ENCODE data around the gene ACTRT2. TPM values are rescaled to one million over a fixed set of nuclear protein-coding genes. Genes with fewer than 3 reads are reported as not detected.

ACTRT2 gene
- not detected in 2 replicates for total RNA-seq

DNA sequence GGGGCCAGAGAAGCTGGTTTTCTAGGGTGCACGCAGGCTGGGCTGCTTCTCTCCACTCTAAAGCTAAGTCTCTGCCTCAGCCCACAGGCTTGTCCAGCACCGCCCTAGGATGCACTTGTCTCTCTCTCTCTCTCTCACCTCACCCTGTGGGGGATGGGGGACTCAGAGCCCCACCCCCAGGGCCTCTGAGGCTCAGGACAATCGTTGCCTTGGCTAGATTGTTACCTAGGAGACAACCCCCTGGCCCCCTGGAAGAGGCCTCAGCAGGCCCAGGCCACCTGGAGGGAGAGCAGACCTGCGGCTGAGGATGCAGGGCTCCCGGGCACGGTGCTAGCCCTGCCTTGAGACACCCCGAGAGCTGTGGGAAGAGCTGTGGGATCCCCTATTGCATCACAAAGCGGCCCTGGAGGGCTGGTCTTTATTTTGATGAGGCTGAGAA is at the start of gene ACTRT2:
TSS of gene ACTRT2 (plus strand) at position 235 of the 439 bp plus-strand sequence. CDS start 220 bp downstream, outside the sequence.
- no peak for DNase-seq

DNA sequence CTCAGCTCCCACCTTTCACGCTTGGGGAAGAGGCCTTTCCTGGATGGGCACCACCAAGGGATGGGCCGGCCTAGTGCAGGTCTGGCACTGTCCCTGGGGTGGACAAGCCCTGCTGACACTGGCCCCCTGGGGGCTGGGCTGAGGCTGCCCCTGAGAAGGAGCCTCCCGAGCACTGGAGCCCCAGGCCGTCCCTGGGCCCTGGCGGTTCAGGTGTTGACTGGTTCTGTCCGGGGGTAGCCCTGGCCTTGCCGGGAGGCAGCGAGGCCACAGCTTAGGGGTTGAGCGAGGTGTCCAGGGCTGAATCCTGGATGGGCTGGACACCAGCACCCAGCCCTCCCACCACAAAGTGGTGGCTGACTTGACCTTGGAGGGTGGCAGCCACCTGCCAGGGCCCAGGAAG is 49.7 kb upstream of the ACTRT2 start:
- no peak for DNase-seq

DNA sequence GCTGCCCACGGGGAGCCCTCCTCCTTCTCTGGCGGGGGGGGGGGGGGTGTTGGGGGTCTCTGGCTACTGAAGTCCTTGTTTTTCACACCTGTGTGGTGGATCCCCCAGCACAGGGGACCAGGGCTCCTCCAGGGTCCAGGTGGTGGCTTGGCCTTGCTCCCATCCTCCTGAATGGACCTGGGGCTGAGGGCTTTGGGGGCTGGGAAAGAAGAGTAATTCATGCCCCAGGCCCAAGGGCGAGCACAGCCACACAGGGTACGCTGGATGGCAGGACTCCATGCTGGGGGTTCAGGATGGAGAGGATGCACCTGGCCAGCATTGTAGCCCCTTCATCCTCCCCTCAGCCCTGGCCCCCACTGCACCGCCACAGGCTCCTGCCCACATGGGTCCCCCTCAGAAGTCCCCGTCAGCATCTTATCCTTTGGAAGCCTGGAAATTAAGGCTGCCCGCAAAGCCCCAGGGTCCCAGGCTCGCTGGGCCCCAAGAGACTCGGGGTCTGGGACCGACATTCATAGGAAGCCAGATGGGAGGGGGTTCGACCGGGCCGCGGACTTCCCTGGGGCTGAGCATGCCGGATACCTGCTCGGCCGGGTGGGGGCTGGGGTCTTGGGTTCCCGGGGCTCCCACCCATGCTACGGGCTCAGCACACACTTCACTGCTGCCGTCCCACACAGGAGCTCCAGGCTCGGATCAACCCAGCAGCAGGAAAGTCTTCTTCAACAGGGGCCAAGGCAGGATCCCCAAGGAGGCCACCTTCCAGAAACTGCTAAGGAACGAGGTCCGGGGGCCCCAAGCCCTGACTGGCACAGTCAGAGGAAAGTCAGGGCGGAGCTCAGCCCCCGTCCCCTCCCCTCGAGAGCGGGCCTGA is 49.0 kb upstream of the ACTRT2 start:
- no peak for DNase-seq

DNA sequence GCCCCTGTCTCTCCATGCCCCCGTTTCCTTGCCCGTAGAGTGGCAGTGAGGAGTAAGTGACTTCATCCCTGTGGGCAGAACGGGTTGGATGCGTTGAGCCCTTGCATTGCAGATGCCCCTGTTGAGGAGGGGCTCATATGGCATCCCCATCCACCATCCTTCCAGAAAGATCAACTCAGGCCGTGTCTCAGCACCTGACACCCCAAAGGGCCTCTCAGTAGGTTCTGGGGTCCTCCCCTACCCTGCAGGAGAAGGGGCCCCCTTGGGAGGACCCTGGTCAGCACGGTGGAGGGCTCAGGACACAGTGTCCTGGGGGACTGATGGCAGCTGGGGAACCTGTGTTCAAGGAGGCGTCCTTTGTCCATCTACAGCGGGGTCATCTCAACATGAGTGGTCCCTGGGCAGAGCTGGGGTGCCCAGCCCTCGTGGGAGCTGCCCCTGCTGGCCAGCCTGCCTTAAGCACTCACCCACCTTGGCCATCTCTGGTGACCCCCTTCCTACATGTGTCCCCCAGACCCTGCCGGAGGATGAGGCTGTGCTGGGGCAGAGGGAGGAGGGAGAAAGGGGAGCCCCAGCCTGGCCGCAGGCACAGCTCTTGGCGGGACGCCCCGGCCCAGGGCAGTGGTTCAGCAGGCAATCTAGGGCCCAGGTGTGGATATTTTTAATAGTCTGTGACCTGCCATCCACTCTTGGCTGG is 48.2 kb upstream of the ACTRT2 start:
- no peak for DNase-seq

DNA sequence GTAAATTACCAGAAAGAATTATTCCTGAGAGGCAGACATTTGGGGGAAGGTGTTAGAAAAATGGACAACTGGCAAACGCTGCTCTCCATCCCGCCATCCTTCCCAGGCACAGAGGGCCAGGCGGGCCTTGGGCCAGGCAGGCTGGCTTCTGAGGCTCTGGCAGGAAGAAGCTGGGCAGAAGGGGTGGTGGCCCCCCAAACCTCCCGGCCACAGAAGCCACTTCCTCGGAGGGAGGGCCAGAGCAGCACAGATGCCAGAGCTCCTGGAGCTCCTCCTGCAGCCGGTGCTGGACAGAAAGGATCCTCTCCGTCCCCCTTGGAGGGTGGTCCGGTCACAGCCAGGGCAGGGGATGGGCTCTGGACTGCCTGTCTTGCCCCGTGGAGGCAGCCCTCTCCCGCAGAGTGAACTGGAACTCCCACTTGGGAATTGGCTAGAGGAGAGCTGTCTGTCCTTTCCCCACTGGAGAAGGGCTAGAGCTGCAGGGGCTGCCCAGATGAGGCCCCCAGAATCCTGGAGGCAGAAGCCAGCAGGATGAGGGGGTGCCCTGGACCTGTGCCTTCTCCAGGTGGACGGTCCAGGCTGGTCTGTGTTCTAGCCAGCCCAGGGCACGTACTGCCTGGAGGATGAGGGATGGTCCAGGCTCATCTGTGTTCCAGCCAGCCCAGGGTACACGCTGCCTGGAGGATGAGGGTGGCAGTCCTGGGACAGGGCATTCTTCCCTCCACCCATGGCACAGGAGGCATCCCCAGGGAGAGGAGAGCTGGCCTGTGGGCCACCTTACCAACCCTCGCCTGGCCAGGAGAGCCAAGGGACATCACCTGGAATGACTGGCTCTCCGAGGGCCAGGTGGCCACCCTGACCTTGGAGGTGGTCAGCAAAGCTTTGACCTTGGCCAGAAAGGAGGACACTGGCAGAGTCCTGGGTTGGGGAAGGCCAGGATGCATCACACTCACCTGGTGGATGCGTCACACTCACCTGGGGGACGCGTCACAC is 47.4 kb upstream of the ACTRT2 start:
- DNase-seq = no peak

GRCh38 chr1:2974701-2975301 is 46.5 kb upstream of the ACTRT2 start:
- DNase-seq = no peak

DNA sequence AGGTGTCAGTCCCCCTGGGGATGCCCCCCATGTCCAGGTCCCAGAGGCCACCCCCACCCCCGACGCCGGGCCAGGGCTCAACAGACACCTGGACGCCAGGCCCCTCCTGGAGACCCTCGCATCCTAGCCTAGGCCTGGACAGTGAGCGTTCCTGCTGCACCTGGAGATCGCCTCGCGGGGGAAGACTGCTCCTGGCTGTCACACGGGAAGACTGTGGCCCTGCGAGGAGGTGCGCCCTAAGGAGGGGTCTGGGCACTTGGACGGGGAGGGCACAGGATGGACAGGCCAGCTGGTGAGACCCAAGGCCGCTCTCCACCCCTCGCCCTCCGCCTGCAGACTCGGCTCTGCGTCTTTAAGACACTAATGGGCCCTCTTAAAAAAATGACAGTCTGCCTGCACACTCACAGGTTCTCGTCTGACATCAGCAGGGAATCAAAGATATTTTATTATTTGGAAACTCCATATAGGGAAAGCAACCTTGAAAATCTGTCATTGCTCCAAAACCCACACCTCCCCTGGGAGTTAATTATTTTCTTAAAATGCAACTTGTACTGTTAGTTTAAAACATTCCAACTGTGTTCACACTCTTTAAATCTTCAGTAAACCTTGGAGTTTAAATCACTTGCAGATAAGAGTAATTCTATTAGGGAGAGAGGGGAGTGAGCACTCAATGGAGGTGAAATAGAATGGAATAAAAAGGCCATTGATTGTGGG is 45.6 kb upstream of the ACTRT2 start:
- DNase-seq = no peak

DNA sequence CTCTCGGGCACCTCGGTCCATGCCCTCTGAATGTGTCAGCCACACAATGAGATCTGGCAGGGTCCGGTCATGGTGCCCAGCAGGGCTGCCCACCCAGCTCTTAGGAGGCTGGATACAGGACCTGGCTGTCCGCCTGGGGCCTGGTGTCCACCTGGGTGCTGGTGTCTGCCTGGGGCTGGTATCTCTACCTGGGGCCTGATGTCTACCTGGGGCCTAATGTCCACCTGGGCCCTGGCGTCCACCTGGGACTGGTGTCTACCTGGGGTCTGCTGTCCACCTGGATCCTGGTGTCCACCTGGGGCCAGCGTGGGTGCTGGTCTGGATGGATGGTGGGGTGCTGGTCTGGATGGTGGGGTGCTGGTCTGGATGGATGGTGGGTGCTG is 45.1 kb upstream of the ACTRT2 start:
- DNase-seq = no peak

GRCh38 chr1:2977886-2978611 is 43.2 kb upstream of the ACTRT2 start:
- DNase-seq = no peak

GRCh38 chr1:2978691-2979190 is 42.5 kb upstream of the ACTRT2 start:
- DNase-seq = no peak

GRCh38 chr1:2979191-2980072 is 41.8 kb upstream of the ACTRT2 start:
- DNase-seq = no peak

- DNase-seq = no peak
Measured at GRCh38 chr1:2980073-2980791, 41.0 kb upstream of the ACTRT2 start.

- DNase-seq = no peak
Measured at GRCh38 chr1:2980849-2981248, 40.4 kb upstream of the ACTRT2 start.

DNA sequence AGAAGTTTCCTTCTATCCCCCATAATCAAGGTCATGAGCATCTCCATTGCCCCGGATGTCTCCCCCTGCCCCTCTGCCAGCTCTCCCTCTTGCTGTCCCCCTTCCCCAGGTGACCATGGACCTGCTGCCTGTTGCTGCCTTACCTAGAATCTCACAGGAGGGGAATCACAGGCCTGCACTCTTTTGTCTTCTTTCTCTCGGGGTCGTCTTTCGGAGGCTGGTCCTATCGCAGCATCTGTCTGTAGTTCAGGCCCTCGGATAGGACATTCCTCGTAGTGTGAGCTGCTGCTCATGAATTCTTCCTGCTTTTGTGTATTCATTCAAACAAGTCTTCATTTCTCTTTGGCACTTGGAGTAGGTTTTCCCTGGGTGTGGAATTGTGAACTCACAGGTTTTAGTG is 39.9 kb upstream of the ACTRT2 start:
- DNase-seq = no peak

DNA sequence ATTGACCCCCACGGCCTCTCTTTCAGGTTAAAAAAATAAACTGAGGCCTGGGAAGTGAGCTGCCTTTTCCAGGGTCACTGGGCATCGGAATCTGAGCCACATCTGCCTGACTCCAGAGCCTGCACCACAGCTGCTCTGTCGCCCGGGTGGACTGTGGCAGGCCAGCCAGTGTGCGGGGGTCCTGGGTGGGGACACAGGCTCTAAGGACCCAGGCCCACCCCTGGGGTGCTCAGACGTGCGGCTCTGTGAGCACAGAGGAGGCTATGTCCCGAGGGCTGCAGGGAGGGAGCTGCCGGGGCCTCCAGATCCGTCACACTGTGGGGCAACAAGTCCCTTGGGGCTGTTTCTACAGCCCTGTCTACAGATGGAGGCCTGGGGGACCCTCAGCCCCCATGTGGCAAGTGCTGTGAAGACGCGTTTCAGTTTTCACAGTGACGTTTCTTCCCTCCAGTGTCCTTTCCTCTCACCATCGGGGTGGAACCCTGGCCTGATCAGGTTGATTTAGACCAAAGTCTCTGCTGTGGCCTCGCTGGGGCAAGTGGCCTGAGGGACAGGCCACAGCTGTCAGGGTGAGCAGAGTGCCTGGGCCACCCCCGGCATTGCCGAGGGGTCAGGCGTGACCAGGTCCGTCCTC is 39.2 kb upstream of the ACTRT2 start:
- no peak for DNase-seq

DNA sequence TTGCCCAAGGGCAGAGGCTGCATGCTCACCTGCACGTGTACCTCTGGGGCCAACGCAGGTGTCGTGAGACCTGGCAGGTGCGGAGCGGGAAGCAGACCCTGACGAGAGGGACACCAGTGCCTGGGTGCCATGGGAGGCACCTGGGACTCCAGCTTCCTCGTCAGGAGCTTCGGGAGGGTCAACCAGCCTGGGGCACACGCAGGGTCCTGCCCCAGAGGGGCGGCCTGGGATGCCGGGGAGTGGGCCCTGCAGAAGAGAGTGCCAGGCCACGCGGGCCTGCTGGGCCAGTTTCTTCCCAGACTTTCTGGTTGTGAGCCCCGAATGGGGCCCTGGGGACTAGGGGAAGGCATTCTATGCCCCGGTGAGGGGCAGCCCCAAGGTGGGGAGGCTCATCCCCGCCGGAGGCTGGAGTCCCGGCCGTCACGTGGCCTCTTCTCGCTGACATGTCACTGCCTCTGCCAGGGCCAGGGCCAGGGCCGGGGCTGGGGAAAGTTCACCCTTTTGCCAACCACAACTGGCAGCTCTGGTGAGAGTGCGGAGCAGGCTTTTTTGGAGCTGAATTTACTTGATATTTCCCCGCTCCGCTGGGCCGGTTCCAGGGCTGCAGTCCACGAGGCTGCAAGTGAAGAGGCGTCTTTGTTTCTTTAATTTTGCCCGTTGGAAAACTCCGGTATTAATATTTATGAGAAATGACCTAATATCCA is 38.5 kb upstream of the ACTRT2 start:
- DNase-seq = no peak

GRCh38 chr1:2983319-2983705 is 38.0 kb upstream of the ACTRT2 start:
- no peak for DNase-seq
